H1 (cell line): ENCODE results near the gene SLC2A13. TPM values are rescaled to one million over a fixed set of nuclear protein-coding genes. Genes with fewer than 3 reads are reported as not detected.

Source experiments
- ASH2L ChIP-seq: fragments of 200-600, 300-600 bp; sonication (generic); IDR thresholded peaks from one replicate; pipeline ENCODE4 v1.7.1; 2017; ENCODE audit warnings: low read length
- CHD7 ChIP-seq: fragments of 300-600 bp; sonication (generic); IDR thresholded peaks from 2 replicates; pipeline ENCODE4 v1.7.1; 2012; ENCODE audit warnings: low read length, moderate library complexity, mild to moderate bottlenecking, inconsistent platforms; ENCODE audit not compliant: insufficient replicate concordance
- EP300 ChIP-seq, 2 experiments: IDR thresholded peaks; 1 replicate in 1 of 2; 2 replicates in 1 of 2; pipeline ENCODE4 v1.6.1; 2011 to 2012; ENCODE audit warnings: low read depth in 2 of 2, low read length in 2 of 2, mild to moderate bottlenecking in 2 of 2, borderline replicate concordance in 1 of 2, inconsistent platforms in 1 of 2, moderate library complexity in 1 of 2
- GTF2F1 ChIP-seq: IDR thresholded peaks from 2 replicates; pipeline ENCODE4 v1.6.1; 2012; ENCODE audit warnings: low read depth, low read length, improper control_type of control experiment, borderline replicate concordance
- KDM1A ChIP-seq: fragments of 200-600, 300-600 bp; sonication (generic); IDR thresholded peaks from 2 replicates; pipeline ENCODE4 v1.7.1; 2016; ENCODE audit warnings: mild to moderate bottlenecking, low read length, borderline replicate concordance
- MAFK ChIP-seq: IDR thresholded peaks from 2 replicates; pipeline ENCODE4 v1.6.1; 2012; ENCODE audit warnings: low read depth, mild to moderate bottlenecking, improper control_type of control experiment, low read length
- RAD21 ChIP-seq, 2 experiments: IDR thresholded peaks in 1 of 2; conservative IDR thresholded peaks in 1 of 2; 2 replicates each; pipeline ENCODE4 v1.6.1; 2011; ENCODE audit warnings: low read depth in 2 of 2, low read length in 2 of 2, improper control_type of control experiment in 1 of 2, inconsistent platforms in 1 of 2, mild to moderate bottlenecking in 1 of 2, moderate library complexity in 1 of 2
- RBBP5 ChIP-seq: IDR thresholded peaks from 2 replicates; pipeline ENCODE4 v1.7.1; 2012; ENCODE audit warnings: low read depth, mild to moderate bottlenecking, inconsistent platforms, low read length, moderate library complexity, borderline replicate concordance
- SIX5 ChIP-seq: IDR thresholded peaks from 2 replicates; pipeline ENCODE4 v1.6.1; 2011; ENCODE audit warnings: mild to moderate bottlenecking, low read depth, low read length
- SP4 ChIP-seq: IDR thresholded peaks from 2 replicates; pipeline ENCODE4 v1.6.1; 2012; ENCODE audit warnings: low read length, inconsistent platforms
- TAF7 ChIP-seq: optimal IDR thresholded peaks from 2 replicates; pipeline ENCODE3; 2011; ENCODE audit warnings: low read depth, mild to moderate bottlenecking, inconsistent platforms, low read length, moderate library complexity, borderline replicate concordance
- YY1 ChIP-seq: IDR thresholded peaks from 2 replicates; pipeline ENCODE4 v1.6.1; 2011; ENCODE audit warnings: low read depth, mild to moderate bottlenecking, low read length
- polyA plus RNA-seq, 7 experiments: library from polyadenylated mRNA; depleted of rRNA in 3 of 7; stranded (reverse) in 5 of 7; unstranded in 2 of 7; fragments of >200 nt in 5 of 7; fragments of 200-250 nt in 2 of 7; gene quantifications; 1 replicate in 5 of 7; 2 replicates in 1 of 7; 4 replicates in 1 of 7; pipeline versions ENCODE4 v1.2.1 to v1.2.3, GENCODE V29; 2011 to 2013; ENCODE audit warnings: missing spikeins in 2 of 7, mixed read lengths in 2 of 7
- total RNA-seq: library from RNA; stranded (reverse); fragmentation: NEBNext Ultra II Directional; extraction: Animal tissue kit (Norgen Biotek cat#: 25700); gene quantifications from 2 replicates; pipeline ENCODE4 v1.2.1, GENCODE V29; 2021

The SLC2A13 gene
- total and polyA plus RNA-seq, 2 of the 8 experiments (the other 6 are each of a cell fraction or from before 2014, with no cell fraction given): 2.8 to 9.6 TPM

DNA sequence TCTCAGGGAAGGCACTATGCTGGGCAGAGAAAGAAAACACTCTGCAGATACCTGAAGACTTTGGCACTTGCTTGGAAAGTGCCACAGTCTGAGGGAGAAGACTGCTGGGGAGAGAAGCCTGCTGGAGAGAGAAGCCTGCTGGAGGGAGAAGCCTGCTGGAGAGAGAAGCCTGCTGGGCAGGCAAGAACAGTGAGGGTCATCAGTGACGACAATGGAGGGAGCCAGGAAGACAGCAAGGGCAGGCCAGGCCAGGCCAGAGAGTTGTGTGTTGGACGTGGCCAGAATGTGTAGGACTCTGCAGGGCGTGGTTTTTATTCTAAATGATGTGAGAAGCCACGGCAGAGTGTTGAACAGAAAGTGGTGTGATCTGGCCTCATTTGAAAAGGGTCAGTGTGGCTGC is 301.0 kb downstream of the SLC2A13 start (continued):
- TF ChIP-seq CHD7 (no peak), SP4 (no peak), MAFK (no peak), YY1 (no peak), KDM1A (no peak), RBBP5 (no peak), ASH2L (no peak), GTF2F1 (no peak), SIX5 (no peak), RAD21 (IDR thresholded peaks at IDR 0.05 in 1 of 2, conservative IDR thresholded peaks at IDR 0.05 in 1 of 2; ENCODE audit: low read depth in 2 of 2, low read length in 2 of 2) (no peak), EP300 (IDR thresholded peaks at IDR 0.05; ENCODE audit: borderline replicate concordance in 1 of 2, low read depth in 2 of 2, low read length in 2 of 2) (no peak), TAF7 (no peak)
